ENCODE results near the gene TNF. TPM values are rescaled to one million over a fixed set of nuclear protein-coding genes. Genes with fewer than 3 reads are reported as not detected.
A peak's percentile ranks its signal among the peaks of the same experiment; 100 is the strongest.

TNF gene
- total and polyA plus RNA-seq, 2 of the 13 experiments (the other 11 are each of a cell fraction or from before 2014, with no cell fraction given) = not detected

GRCh38 chr6:31620586-31621319 is 45.4 kb downstream of the TNF start, which contains the start of gene PRRC2A (continued):
- peak; percentile 16; the same call in 1 of the 2 replicates for TF ChIP-seq POGZ (CRISPR knock-in tag; IDR thresholded peaks at IDR 0.05)
- TF ChIP-seq ATRX (CRISPR knock-in tag; IDR thresholded peaks at IDR 0.05; ENCODE audit: borderline replicate concordance) = no peak
- peak; percentile 82; the same call in 1 of the 2 replicates for TF ChIP-seq ARID4A (CRISPR knock-in tag; IDR thresholded peaks at IDR 0.05; ENCODE audit: borderline replicate concordance)
- 0 out of 2 replicates have a peak, but pooled peaks have one; percentile 30 for TF ChIP-seq ZNF20 (CRISPR knock-in tag; IDR thresholded peaks at IDR 0.05)
- TF ChIP-seq MBNL3 (CRISPR knock-in tag; conservative IDR thresholded peaks at IDR 0.05) = no peak
- TF ChIP-seq TEAD2 (CRISPR knock-in tag; IDR thresholded peaks at IDR 0.05) = no peak
- peak; percentile 39; the same call in 1 of the 2 replicates for TF ChIP-seq ZNF598 (CRISPR knock-in tag; IDR thresholded peaks at IDR 0.05; ENCODE audit: borderline replicate concordance)
- TF ChIP-seq ZEB1 (IDR thresholded peaks at IDR 0.05; ENCODE audit: insufficient replicate concordance, low read depth) = peak; percentile 64
- no peak for TF ChIP-seq RCOR2 (CRISPR knock-in tag; IDR thresholded peaks at IDR 0.05)
- peak; percentile 47; the same call in 1 of the 2 replicates for TF ChIP-seq DNMT3B (CRISPR knock-in tag; conservative IDR thresholded peaks at IDR 0.05)
- TF ChIP-seq SIN3B (IDR thresholded peaks at IDR 0.05; ENCODE audit: low read length) = no peak; the same call in 1 of the 2 replicates
- no peak for TF ChIP-seq HNRNPH1 (optimal IDR thresholded peaks at IDR 0.05; ENCODE audit: low read depth, low read length)
- TF ChIP-seq, protein P1, sequence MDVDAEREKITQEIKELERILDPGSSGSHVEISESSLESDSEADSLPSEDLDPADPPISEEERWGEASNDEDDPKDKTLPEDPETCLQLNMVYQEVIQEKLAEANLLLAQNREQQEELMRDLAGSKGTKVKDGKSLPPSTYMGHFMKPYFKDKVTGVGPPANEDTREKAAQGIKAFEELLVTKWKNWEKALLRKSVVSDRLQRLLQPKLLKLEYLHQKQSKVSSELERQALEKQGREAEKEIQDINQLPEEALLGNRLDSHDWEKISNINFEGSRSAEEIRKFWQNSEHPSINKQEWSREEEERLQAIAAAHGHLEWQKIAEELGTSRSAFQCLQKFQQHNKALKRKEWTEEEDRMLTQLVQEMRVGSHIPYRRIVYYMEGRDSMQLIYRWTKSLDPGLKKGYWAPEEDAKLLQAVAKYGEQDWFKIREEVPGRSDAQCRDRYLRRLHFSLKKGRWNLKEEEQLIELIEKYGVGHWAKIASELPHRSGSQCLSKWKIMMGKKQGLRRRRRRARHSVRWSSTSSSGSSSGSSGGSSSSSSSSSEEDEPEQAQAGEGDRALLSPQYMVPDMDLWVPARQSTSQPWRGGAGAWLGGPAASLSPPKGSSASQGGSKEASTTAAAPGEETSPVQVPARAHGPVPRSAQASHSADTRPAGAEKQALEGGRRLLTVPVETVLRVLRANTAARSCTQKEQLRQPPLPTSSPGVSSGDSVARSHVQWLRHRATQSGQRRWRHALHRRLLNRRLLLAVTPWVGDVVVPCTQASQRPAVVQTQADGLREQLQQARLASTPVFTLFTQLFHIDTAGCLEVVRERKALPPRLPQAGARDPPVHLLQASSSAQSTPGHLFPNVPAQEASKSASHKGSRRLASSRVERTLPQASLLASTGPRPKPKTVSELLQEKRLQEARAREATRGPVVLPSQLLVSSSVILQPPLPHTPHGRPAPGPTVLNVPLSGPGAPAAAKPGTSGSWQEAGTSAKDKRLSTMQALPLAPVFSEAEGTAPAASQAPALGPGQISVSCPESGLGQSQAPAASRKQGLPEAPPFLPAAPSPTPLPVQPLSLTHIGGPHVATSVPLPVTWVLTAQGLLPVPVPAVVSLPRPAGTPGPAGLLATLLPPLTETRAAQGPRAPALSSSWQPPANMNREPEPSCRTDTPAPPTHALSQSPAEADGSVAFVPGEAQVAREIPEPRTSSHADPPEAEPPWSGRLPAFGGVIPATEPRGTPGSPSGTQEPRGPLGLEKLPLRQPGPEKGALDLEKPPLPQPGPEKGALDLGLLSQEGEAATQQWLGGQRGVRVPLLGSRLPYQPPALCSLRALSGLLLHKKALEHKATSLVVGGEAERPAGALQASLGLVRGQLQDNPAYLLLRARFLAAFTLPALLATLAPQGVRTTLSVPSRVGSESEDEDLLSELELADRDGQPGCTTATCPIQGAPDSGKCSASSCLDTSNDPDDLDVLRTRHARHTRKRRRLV (CRISPR knock-in tag; IDR thresholded peaks at IDR 0.05) = peak; percentile 21
- peak; percentile 70; the same call in 1 of the 2 replicates for TF ChIP-seq MTA1 (CRISPR knock-in tag; IDR thresholded peaks at IDR 0.05; ENCODE audit: borderline replicate concordance)
- no peak for TF ChIP-seq TOE1 (CRISPR knock-in tag; IDR thresholded peaks at IDR 0.05)
- TF ChIP-seq, protein P2, sequence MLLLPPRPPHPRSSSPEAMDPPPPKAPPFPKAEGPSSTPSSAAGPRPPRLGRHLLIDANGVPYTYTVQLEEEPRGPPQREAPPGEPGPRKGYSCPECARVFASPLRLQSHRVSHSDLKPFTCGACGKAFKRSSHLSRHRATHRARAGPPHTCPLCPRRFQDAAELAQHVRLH (CRISPR knock-in tag; IDR thresholded peaks at IDR 0.05; ENCODE audit: borderline replicate concordance, low read depth) = no peak; the same call in none of the 2 replicates
- TF ChIP-seq, protein P3, sequence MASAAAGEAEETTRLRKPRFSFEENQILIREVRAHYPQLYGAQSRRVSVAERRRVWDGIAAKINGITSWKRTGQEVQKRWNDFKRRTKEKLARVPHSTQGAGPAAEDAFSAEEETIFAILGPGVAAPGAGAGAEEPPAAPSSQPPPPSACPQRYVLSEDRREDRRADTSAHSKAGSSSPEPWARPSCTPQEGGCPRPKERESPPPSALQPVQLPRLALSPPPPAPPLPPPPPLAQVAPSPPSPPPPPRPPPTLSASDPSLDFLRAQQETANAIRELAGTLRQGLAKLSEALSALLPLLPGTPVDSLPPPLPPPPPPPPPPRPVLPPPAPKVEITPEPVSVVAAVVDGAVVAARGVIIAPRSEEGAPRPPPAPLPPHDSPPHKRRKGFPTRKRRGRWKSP (CRISPR knock-in tag; IDR thresholded peaks at IDR 0.05) = no peak; the same call in 1 of the 2 replicates
- TF ChIP-seq RNF2 (conservative IDR thresholded peaks at IDR 0.05; ENCODE audit: low read depth) = no peak
